DND-41 (cell line): ENCODE measurements around the gene SLC66A2.

Source experiments
- CTCF ChIP-seq: IDR thresholded peaks from 2 replicates; pipeline ENCODE4 v1.5.1; 2012; ENCODE audit warnings: borderline replicate concordance, low read length, moderate library complexity, mild to moderate bottlenecking; ENCODE audit not compliant: poor library complexity, severe bottlenecking; ENCODE audit errors: extremely low read depth
- EZH2 ChIP-seq: IDR thresholded peaks from 3 replicates; pipeline ENCODE4 v1.6.1; 2012; ENCODE audit warnings: borderline replicate concordance, low read depth, mild to moderate bottlenecking, moderate library complexity, low read length, inconsistent platforms; ENCODE audit not compliant: severe bottlenecking

- no peak for TF ChIP-seq CTCF
- TF ChIP-seq EZH2 = no peak
Measured at GRCh38 chr18:79871026-79871390, 80.4 kb downstream of the SLC66A2 start.
